Osteocyte (in vitro differentiated cells): ENCODE results near the gene ZNF598. TPM values are rescaled to one million over a fixed set of nuclear protein-coding genes. Genes with fewer than 3 reads are reported as not detected.

Source experiments
- DNase-seq: peaks from one replicate; pipeline ENCODE4 v3.0.0; 2021; ENCODE audit warnings: mixed read lengths; ENCODE audit not compliant: unreplicated experiment; ENCODE audit errors: extremely low spot score
- H3K27ac Mint-ChIP-seq: one replicate; pipeline ENCODE4 v1.8.0; 2021; ENCODE audit warnings: mild to moderate bottlenecking, mixed read lengths; ENCODE audit not compliant: unreplicated experiment
- H3K27me3 Mint-ChIP-seq: one replicate; pipeline ENCODE4 v1.8.0; 2021; ENCODE audit warnings: mixed read lengths; ENCODE audit not compliant: unreplicated experiment
- H3K36me3 Mint-ChIP-seq: one replicate; pipeline ENCODE4 v1.8.0; 2021; ENCODE audit warnings: mixed read lengths; ENCODE audit not compliant: unreplicated experiment
- H3K4me1 Mint-ChIP-seq: one replicate; pipeline ENCODE4 v1.8.0; 2021; ENCODE audit warnings: mixed read lengths; ENCODE audit not compliant: unreplicated experiment
- H3K4me3 Mint-ChIP-seq: one replicate; pipeline ENCODE4 v1.8.0; 2021; ENCODE audit warnings: mild to moderate bottlenecking, moderate library complexity, mixed read lengths; ENCODE audit not compliant: unreplicated experiment
- H3K9me3 Mint-ChIP-seq: one replicate; pipeline ENCODE4 v1.8.0; 2021; ENCODE audit warnings: mixed read lengths; ENCODE audit not compliant: unreplicated experiment
- CTCF ChIP-seq: fragments of 200-600 bp; sonication (generic); IDR thresholded peaks from 2 replicates; pipeline ENCODE4 v1.5.0; 2021; ENCODE audit warnings: antibody characterized with exemption, mild to moderate bottlenecking, moderate library complexity
- total RNA-seq: library from RNA; stranded (reverse); gene quantifications from 2 replicates; pipeline ENCODE4 v1.2.1, GENCODE V29; 2021

ZNF598 gene
- total RNA-seq, 1 donor from 2014 or later, result 46.9 TPM

GRCh38 chr16:2056077-2056476, 46.5 kb upstream of the ZNF598 start:
- Mint-ChIP-seq H3K36me3 (peaks cover 27% of the 10 kb centered on the region), H3K27ac (no peak overlapping the region), H3K4me1 (no peaks in the 10 kb centered on the region), H3K4me3 (no peak overlapping the region), H3K9me3 (no peaks in the 10 kb centered on the region), H3K27me3 (no peaks in the 10 kb centered on the region)
- DNase-seq, result no peak
- peak; percentile 27 for TF ChIP-seq CTCF

GRCh38 chr16:2054543-2055245, 45.1 kb upstream of the ZNF598 start:
- no peak for TF ChIP-seq CTCF
- H3K36me3 Mint-ChIP-seq, result peaks cover 24% of the 10 kb centered on the region
- H3K27me3 Mint-ChIP-seq, result no peaks in the 10 kb centered on the region
- H3K4me1 Mint-ChIP-seq, result no peaks in the 10 kb centered on the region
- H3K27ac Mint-ChIP-seq, result no peak overlapping the region
- no peak for DNase-seq
- H3K4me3 Mint-ChIP-seq, result no peak overlapping the region
- no peaks in the 10 kb centered on the region for H3K9me3 Mint-ChIP-seq

- Mint-ChIP-seq H3K4me1 (peaks cover 4% of the 10 kb centered on the region), H3K9me3 (no peaks in the 10 kb centered on the region), H3K4me3 (no peak overlapping the region), H3K36me3 (peaks cover 24% of the 10 kb centered on the region), H3K27ac (no peak overlapping the region), H3K27me3 (no peaks in the 10 kb centered on the region)
- no peak for DNase-seq
- TF ChIP-seq CTCF, result no peak
Measured at GRCh38 chr16:2053897-2054296, 44.3 kb upstream of the ZNF598 start.

GRCh38 chr16:2053211-2053610, 43.6 kb upstream of the ZNF598 start:
- Mint-ChIP-seq H3K9me3 (no peaks in the 10 kb centered on the region), H3K27me3 (no peaks in the 10 kb centered on the region), H3K4me3 (no peak overlapping the region), H3K4me1 (peaks cover 10% of the 10 kb centered on the region), H3K36me3 (peaks cover 17% of the 10 kb centered on the region), H3K27ac (no peak overlapping the region)
- no peak for TF ChIP-seq CTCF
- DNase-seq, result no peak

- Mint-ChIP-seq H3K27ac (peak overlapping the region; percentile 7), H3K9me3 (no peaks in the 10 kb centered on the region), H3K4me1 (peaks cover 27% of the 10 kb centered on the region), H3K4me3 (peak overlapping the region; percentile 89), H3K36me3 (peaks cover 5% of the 10 kb centered on the region), H3K27me3 (no peaks in the 10 kb centered on the region)
- DNase-seq, result no peak
- TF ChIP-seq CTCF, result no peak
Measured at GRCh38 chr16:2048116-2048543, 38.5 kb upstream of the ZNF598 start.
